Breast epithelium (tissue), 3 donors: ENCODE data around the gene BARHL1.

Experiments
- CTCF ChIP-seq, 3 donors: fragments of 450-650 bp; IDR thresholded peaks; one replicate each; pipeline ENCODE4 v1.5.1; 2016 to 2017; ENCODE audit warnings: antibody characterized with exemption in 3 of 3, mild to moderate bottlenecking in 3 of 3, moderate library complexity in 3 of 3
- POLR2A ChIP-seq: fragments of 450-650 bp; IDR thresholded peaks from one replicate; pipeline ENCODE4 v1.6.1; 2016; ENCODE audit warnings: antibody characterized with exemption, mild to moderate bottlenecking, moderate library complexity
- POLR2AphosphoS5 ChIP-seq, 3 donors: sonication (generic); formaldehyde crosslinking; IDR thresholded peaks; one replicate each; pipeline ENCODE4 v1.6.1; 2017; ENCODE audit warnings: antibody characterized with exemption in 3 of 3

GRCh38 chr9:132547436-132547835, 35.0 kb upstream of the BARHL1 start:
- TF ChIP-seq CTCF (IDR thresholded peaks at IDR 0.05) (no peak), POLR2AphosphoS5 (IDR thresholded peaks at IDR 0.05) (no peak), POLR2A (no peak)
